SK-N-SH treated with all-trans-retinoic acid at 6 μM for 48 hours (cell line): ENCODE results near the gene RHBDL2.
"Not testable (repeated sequence)": the region's sequence is repeated elsewhere in the genome, so short reads cannot be mapped to it uniquely, and the experiment has no call there.

Source experiments
- ATAC-seq: fragments of 200-7000 bp; cut with Tn5 transposase; 3 replicates; pipeline ENCODE4 v1.9.1; 2020; ENCODE audit warnings: mild to moderate bottlenecking, moderate library complexity
- ARNTL ChIP-seq: fragments of 450-650 bp; formaldehyde crosslinking; IDR thresholded peaks from 2 replicates; pipeline ENCODE4 v1.5.0; 2020; ENCODE audit warnings: low read depth, mild to moderate bottlenecking, moderate library complexity, borderline replicate concordance
- BACH2 ChIP-seq: fragments of 250-450 bp; sonication (Bioruptor Pico); IDR thresholded peaks from 2 replicates; pipeline ENCODE4 v1.9.0; 2021; ENCODE audit warnings: mild to moderate bottlenecking, borderline replicate concordance
- CSDC2 ChIP-seq: fragments of 250-450 bp; sonication (Bioruptor Pico); IDR thresholded peaks from 2 replicates; pipeline ENCODE4 v1.5.0; 2020; ENCODE audit warnings: mild to moderate bottlenecking, moderate library complexity
- ESRRG ChIP-seq: fragments of 250-450 bp; sonication (Bioruptor Pico); IDR thresholded peaks from 2 replicates; pipeline ENCODE4 v1.6.1; 2021; ENCODE audit warnings: mild to moderate bottlenecking
- GLIS3 ChIP-seq: fragments of 250-450 bp; sonication (Bioruptor Pico); IDR thresholded peaks from 2 replicates; pipeline ENCODE4 v1.5.0; 2020; ENCODE audit warnings: mild to moderate bottlenecking, moderate library complexity
- ISL1 ChIP-seq: fragments of 250-450 bp; sonication (Bioruptor Pico); IDR thresholded peaks from 2 replicates; pipeline ENCODE4 v2.1.2; 2022; ENCODE audit warnings: mild to moderate bottlenecking, moderate library complexity
- OSR1 ChIP-seq: fragments of 250-450 bp; sonication (Bioruptor Pico); IDR thresholded peaks from 2 replicates; pipeline ENCODE4 v1.8.0; 2022; ENCODE audit warnings: moderate library complexity, mild to moderate bottlenecking, inconsistent platforms
- PPARA ChIP-seq: fragments of 250-450 bp; sonication (Bioruptor Pico); IDR thresholded peaks from 2 replicates; pipeline ENCODE4 v1.5.0; 2020; ENCODE audit warnings: mild to moderate bottlenecking, borderline replicate concordance
- SNAI2 ChIP-seq: fragments of 250-450 bp; sonication (Bioruptor Pico); IDR thresholded peaks from 2 replicates; pipeline ENCODE4 v1.5.0; 2020; ENCODE audit warnings: mild to moderate bottlenecking, moderate library complexity
- TCF4 ChIP-seq: fragments of 250-450 bp; sonication (Bioruptor Pico); IDR thresholded peaks from 2 replicates; pipeline ENCODE4 v1.8.0; 2021; ENCODE audit warnings: mild to moderate bottlenecking, moderate library complexity, borderline replicate concordance
- TOX ChIP-seq: fragments of 250-450 bp; sonication (Bioruptor Pico); IDR thresholded peaks from 2 replicates; pipeline ENCODE4 v1.8.0; 2021; ENCODE audit warnings: mild to moderate bottlenecking, moderate library complexity, borderline replicate concordance
- ZC3H10 ChIP-seq: fragments of 250-450 bp; sonication (Bioruptor Pico); IDR thresholded peaks from 2 replicates; pipeline ENCODE4 v1.5.1; 2021; ENCODE audit warnings: mild to moderate bottlenecking, moderate library complexity
- ZFP3 ChIP-seq: fragments of 250-450 bp; sonication (Bioruptor Pico); IDR thresholded peaks from 2 replicates; pipeline ENCODE4 v1.5.0; 2020; ENCODE audit warnings: mild to moderate bottlenecking, moderate library complexity
- ZFP30 ChIP-seq: fragments of 450-650 bp; formaldehyde crosslinking; IDR thresholded peaks from 2 replicates; pipeline ENCODE4 v1.5.0; 2022; ENCODE audit warnings: mild to moderate bottlenecking, moderate library complexity
- ZNF565 ChIP-seq: fragments of 450-650 bp; formaldehyde crosslinking; conservative IDR thresholded peaks from 2 replicates; pipeline ENCODE4 v1.5.0; 2020; ENCODE audit warnings: low read depth, mild to moderate bottlenecking, moderate library complexity
- ZNF70 ChIP-seq: fragments of 450-650 bp; formaldehyde crosslinking; IDR thresholded peaks from 2 replicates; pipeline ENCODE4 v1.5.0; 2020; ENCODE audit warnings: mild to moderate bottlenecking, moderate library complexity
- ZNF8 ChIP-seq: fragments of 450-650 bp; formaldehyde crosslinking; IDR thresholded peaks from 2 replicates; pipeline ENCODE4 v1.5.0; 2020; ENCODE audit warnings: mild to moderate bottlenecking, moderate library complexity
- TF ChIP-seq, protein P1 (sequence below): fragments of 250-450 bp; sonication (Bioruptor Pico); IDR thresholded peaks from 2 replicates; pipeline ENCODE4 v1.8.0; 2020; ENCODE audit warnings: mild to moderate bottlenecking, moderate library complexity, borderline replicate concordance
- TF ChIP-seq, protein P2 (sequence below): fragments of 250-450 bp; sonication (Bioruptor Pico); IDR thresholded peaks from 2 replicates; pipeline ENCODE4 v1.5.1; 2021; ENCODE audit warnings: mild to moderate bottlenecking, moderate library complexity
- TF ChIP-seq, protein P3 (sequence below): fragments of 250-450 bp; sonication (Bioruptor Pico); IDR thresholded peaks from 2 replicates; pipeline ENCODE4 v1.5.0; 2020; ENCODE audit warnings: mild to moderate bottlenecking, moderate library complexity

The RHBDL2 gene

GRCh38 chr1:38989979-38990378 is 48.3 kb upstream of the RHBDL2 start:
- TF ChIP-seq ZNF8 (CRISPR knock-in tag): no peak
- TF ChIP-seq TCF4: no peak
- TF ChIP-seq, protein P1, sequence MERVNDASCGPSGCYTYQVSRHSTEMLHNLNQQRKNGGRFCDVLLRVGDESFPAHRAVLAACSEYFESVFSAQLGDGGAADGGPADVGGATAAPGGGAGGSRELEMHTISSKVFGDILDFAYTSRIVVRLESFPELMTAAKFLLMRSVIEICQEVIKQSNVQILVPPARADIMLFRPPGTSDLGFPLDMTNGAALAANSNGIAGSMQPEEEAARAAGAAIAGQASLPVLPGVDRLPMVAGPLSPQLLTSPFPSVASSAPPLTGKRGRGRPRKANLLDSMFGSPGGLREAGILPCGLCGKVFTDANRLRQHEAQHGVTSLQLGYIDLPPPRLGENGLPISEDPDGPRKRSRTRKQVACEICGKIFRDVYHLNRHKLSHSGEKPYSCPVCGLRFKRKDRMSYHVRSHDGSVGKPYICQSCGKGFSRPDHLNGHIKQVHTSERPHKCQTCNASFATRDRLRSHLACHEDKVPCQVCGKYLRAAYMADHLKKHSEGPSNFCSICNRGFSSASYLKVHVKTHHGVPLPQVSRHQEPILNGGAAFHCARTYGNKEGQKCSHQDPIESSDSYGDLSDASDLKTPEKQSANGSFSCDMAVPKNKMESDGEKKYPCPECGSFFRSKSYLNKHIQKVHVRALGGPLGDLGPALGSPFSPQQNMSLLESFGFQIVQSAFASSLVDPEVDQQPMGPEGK (CRISPR knock-in tag): no peak
- no peak for TF ChIP-seq ESRRG (CRISPR knock-in tag)
- no peak for TF ChIP-seq GLIS3 (CRISPR knock-in tag)
- ATAC-seq: no peak

- not testable (repeated sequence) for ATAC-seq
Observed at GRCh38 chr1:38979380-38979779, 37.8 kb upstream of the RHBDL2 start.

GRCh38 chr1:38978245-38978542 is 36.6 kb upstream of the RHBDL2 start:
- ATAC-seq: not testable (repeated sequence)

- not testable (repeated sequence) for ATAC-seq
Observed at GRCh38 chr1:38977399-38978244, 36.0 kb upstream of the RHBDL2 start.

- TF ChIP-seq ARNTL (CRISPR knock-in tag) (no peak), ZNF565 (CRISPR knock-in tag) (no peak), TCF4 (no peak), GLIS3 (CRISPR knock-in tag) (no peak), SNAI2 (CRISPR knock-in tag) (no peak), ISL1 (CRISPR knock-in tag) (no peak), ESRRG (CRISPR knock-in tag) (no peak), ZFP30 (CRISPR knock-in tag) (no peak)
- ATAC-seq: no peak
Observed at GRCh38 chr1:38973659-38974437, 32.2 kb upstream of the RHBDL2 start.

DNA sequence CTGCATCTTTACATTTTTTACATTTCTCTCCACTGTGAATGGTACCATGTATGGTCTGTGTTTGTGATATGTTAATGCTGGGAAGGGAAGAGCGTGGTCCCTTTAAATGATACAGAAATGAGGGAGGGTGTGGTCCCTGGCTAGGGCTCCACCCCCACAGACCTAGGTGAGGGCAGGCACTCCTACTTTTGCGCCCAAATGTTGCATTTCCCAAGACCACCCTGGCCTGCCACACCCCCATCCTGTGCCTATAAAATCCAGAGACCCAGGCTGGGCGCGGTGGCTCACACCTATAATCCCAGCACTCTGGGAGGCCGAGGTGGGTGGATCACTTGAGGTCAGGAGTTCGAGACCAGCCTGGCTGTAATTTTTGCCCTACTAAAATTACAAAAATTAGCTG is 31.5 kb upstream of the RHBDL2 start:
- ATAC-seq: not testable (repeated sequence)

- peak; percentile 68 for ATAC-seq
- TF ChIP-seq CSDC2 (CRISPR knock-in tag) (no peak), SNAI2 (CRISPR knock-in tag) (no peak), ZFP3 (CRISPR knock-in tag) (no peak), OSR1 (CRISPR knock-in tag) (no peak), ZNF8 (CRISPR knock-in tag) (no peak), ISL1 (CRISPR knock-in tag) (no peak), ZC3H10 (no peak), ZFP30 (CRISPR knock-in tag) (no peak), PPARA (no peak), ARNTL (CRISPR knock-in tag) (no peak), TCF4 (no peak), GLIS3 (CRISPR knock-in tag) (no peak), TOX (no peak), ZNF70 (no peak), ZNF565 (CRISPR knock-in tag) (no peak), BACH2 (CRISPR knock-in tag) (no peak)
- TF ChIP-seq, protein P1 (CRISPR knock-in tag): no peak
- TF ChIP-seq, protein P2, sequence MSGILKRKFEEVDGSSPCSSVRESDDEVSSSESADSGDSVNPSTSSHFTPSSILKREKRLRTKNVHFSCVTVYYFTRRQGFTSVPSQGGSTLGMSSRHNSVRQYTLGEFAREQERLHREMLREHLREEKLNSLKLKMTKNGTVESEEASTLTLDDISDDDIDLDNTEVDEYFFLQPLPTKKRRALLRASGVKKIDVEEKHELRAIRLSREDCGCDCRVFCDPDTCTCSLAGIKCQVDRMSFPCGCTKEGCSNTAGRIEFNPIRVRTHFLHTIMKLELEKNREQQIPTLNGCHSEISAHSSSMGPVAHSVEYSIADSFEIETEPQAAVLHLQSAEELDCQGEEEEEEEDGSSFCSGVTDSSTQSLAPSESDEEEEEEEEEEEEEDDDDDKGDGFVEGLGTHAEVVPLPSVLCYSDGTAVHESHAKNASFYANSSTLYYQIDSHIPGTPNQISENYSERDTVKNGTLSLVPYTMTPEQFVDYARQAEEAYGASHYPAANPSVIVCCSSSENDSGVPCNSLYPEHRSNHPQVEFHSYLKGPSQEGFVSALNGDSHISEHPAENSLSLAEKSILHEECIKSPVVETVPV (CRISPR knock-in tag): no peak
- TF ChIP-seq, protein P3, sequence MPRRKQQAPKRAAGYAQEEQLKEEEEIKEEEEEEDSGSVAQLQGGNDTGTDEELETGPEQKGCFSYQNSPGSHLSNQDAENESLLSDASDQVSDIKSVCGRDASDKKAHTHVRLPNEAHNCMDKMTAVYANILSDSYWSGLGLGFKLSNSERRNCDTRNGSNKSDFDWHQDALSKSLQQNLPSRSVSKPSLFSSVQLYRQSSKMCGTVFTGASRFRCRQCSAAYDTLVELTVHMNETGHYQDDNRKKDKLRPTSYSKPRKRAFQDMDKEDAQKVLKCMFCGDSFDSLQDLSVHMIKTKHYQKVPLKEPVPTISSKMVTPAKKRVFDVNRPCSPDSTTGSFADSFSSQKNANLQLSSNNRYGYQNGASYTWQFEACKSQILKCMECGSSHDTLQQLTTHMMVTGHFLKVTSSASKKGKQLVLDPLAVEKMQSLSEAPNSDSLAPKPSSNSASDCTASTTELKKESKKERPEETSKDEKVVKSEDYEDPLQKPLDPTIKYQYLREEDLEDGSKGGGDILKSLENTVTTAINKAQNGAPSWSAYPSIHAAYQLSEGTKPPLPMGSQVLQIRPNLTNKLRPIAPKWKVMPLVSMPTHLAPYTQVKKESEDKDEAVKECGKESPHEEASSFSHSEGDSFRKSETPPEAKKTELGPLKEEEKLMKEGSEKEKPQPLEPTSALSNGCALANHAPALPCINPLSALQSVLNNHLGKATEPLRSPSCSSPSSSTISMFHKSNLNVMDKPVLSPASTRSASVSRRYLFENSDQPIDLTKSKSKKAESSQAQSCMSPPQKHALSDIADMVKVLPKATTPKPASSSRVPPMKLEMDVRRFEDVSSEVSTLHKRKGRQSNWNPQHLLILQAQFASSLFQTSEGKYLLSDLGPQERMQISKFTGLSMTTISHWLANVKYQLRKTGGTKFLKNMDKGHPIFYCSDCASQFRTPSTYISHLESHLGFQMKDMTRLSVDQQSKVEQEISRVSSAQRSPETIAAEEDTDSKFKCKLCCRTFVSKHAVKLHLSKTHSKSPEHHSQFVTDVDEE (CRISPR knock-in tag): no peak
Observed at GRCh38 chr1:38964140-38964548, 22.5 kb upstream of the RHBDL2 start.
